Natural killer cell (primary cell): ENCODE measurements around the gene AKAP13. TPM values are rescaled to one million over a fixed set of nuclear protein-coding genes. Genes with fewer than 3 reads are reported as not detected.
"Not testable (repeated sequence)": the region's sequence is repeated elsewhere in the genome, so short reads cannot be mapped to it uniquely, and the experiment has no call there.

ENCODE experiments used
- ATAC-seq, 3 donors: fragments of 150-1000 bp in 2 of 3; fragments of 200-7000 bp in 1 of 3; cut with Tn5 transposase; 1 replicate in 1 of 3; 2 replicates in 2 of 3; pipeline ENCODE4 v1.10.0; 2021; ENCODE audit warnings: mild to moderate bottlenecking in 2 of 3, moderate library complexity in 2 of 3
- DNase-seq, 2 donors: peaks; one replicate each; pipeline versions ENCODE4 v3.0.0 to v3.0.0-alpha.2; 2013 to 2021; ENCODE audit warnings: mixed read lengths in 1 of 2
- H3K27ac ChIP-seq: one replicate; pipeline ENCODE4 v1.5.1; 2013; ENCODE audit warnings: mild to moderate bottlenecking, low read length
- H3K27me3 ChIP-seq: one replicate; pipeline ENCODE4 v1.6.1; 2013; ENCODE audit warnings: low read length; ENCODE audit not compliant: control insufficient read depth, insufficient read depth
- H3K36me3 ChIP-seq: one replicate; pipeline ENCODE4 v1.6.1; 2013; ENCODE audit warnings: low read length; ENCODE audit not compliant: control insufficient read depth, insufficient read depth
- H3K4me1 ChIP-seq: one replicate; pipeline ENCODE4 v1.6.1; 2013; ENCODE audit warnings: low read length; ENCODE audit not compliant: control insufficient read depth, insufficient read depth
- H3K4me3 ChIP-seq: one replicate; pipeline ENCODE4 v1.5.1; 2013; ENCODE audit warnings: low read length
- H3K9me3 ChIP-seq: one replicate; pipeline ENCODE4 v1.6.1; 2013; ENCODE audit warnings: low read length; ENCODE audit not compliant: control insufficient read depth, insufficient read depth
- H3K27ac Mint-ChIP-seq, 2 donors: one replicate each; pipeline ENCODE4 v1.8.0; 2022; ENCODE audit warnings: mild to moderate bottlenecking in 2 of 2, mixed read lengths in 2 of 2, moderate library complexity in 1 of 2
- H3K27me3 Mint-ChIP-seq, 2 donors: one replicate each; pipeline ENCODE4 v1.8.0; 2022; ENCODE audit warnings: low read depth in 2 of 2, mixed read lengths in 2 of 2
- H3K36me3 Mint-ChIP-seq: one replicate; pipeline ENCODE4 v1.8.0; 2022; ENCODE audit warnings: mixed read lengths
- H3K4me1 Mint-ChIP-seq, 2 donors: one replicate each; pipeline ENCODE4 v1.8.0; 2022; ENCODE audit warnings: mixed read lengths in 2 of 2
- H3K4me3 Mint-ChIP-seq: one replicate; pipeline ENCODE4 v1.8.0; 2022; ENCODE audit warnings: mild to moderate bottlenecking, moderate library complexity, mixed read lengths
- H3K9me3 Mint-ChIP-seq, 2 donors: one replicate each; pipeline ENCODE4 v1.8.0; 2022; ENCODE audit warnings: mixed read lengths in 2 of 2
- CTCF ChIP-seq: fragments of 200-600 bp; IDR thresholded peaks from one replicate; pipeline ENCODE4 v1.8.0; 2022; ENCODE audit warnings: antibody characterized with exemption
- WGBS: methylation state at CpG from one replicate; pipeline ENCODE4 v1.1.7; 2013; ENCODE audit warnings: missing lambda C conversion rate; ENCODE audit not compliant: insufficient coverage; 5-methylcytosine and 5-hydroxymethylcytosine counted together
- intact Hi-C: fragments of 100-400 bp; cut with micrococcal nuclease; formaldehyde crosslinking; loops from one replicate; pipeline ENCODE4 v1.14.2; 2022
- total RNA-seq, 4 donors: library from RNA; stranded (reverse); fragments of 120-200 nt in 1 of 4; gene quantifications; one replicate each; pipeline versions ENCODE4 v1.2.3 to v1.2.4, GENCODE V29; 2013 to 2022

Gene AKAP13
- total RNA-seq, 3 donors from 2014 or later (not counting 1 experiment from before 2014, with no cell fraction given) = 573 to 661 (median 647) TPM

- Histone ChIP-seq H3K9me3 (no peaks in the 10 kb centered on the region), H3K27ac (peak overlapping the region; percentile 23), H3K27me3 (no peaks in the 10 kb centered on the region), H3K4me3 (peak overlapping the region; percentile 47), H3K36me3 (no peaks in the 10 kb centered on the region), H3K4me1 (peaks cover 25% of the 10 kb centered on the region)
- no peak for DNase-seq
- Mint-ChIP-seq H3K4me3 (peak overlapping the region; percentile 87), H3K4me1 (peaks cover 25 to 30% of the 10 kb centered on the region in 2 donors), H3K27me3 (peaks cover 0 to 7% of the 10 kb centered on the region in 2 donors), H3K36me3 (no peaks in the 10 kb centered on the region), H3K9me3 (no peaks in the 10 kb centered on the region), H3K27ac (peak overlapping the region; percentile 72 to 88)
- ATAC-seq = no peak
- intact Hi-C loops = loop anchor here (2.0 to 10.0 kb wide), 2 partner anchors 61 to 815 kb away; partner anchors contain the start of gene PDE8A
- 63% methylated on average over 12 of the region's 15 CpGs for WGBS
- no peak for TF ChIP-seq CTCF
Observed at GRCh38 chr15:85795337-85796305, 415.2 kb downstream of the AKAP13 start.

GRCh38 chr15:85796371-85796770 lies 416.0 kb downstream of the AKAP13 start:
- not testable (repeated sequence) for H3K36me3 Mint-ChIP-seq, H3K27me3 ChIP-seq, H3K9me3 ChIP-seq, H3K9me3 Mint-ChIP-seq, H3K4me3 Mint-ChIP-seq, H3K27ac ChIP-seq, DNase-seq, H3K36me3 ChIP-seq, H3K27ac Mint-ChIP-seq, H3K4me3 ChIP-seq, ATAC-seq, H3K27me3 Mint-ChIP-seq
- intact Hi-C loops = loop anchor here (10.0 kb wide), 1 partner anchor 62 kb away; no protein-coding TSS in a partner anchor
- H3K4me1 ChIP-seq = peaks cover 25% of the 10 kb centered on the region
- WGBS = 94% methylated on average over 7 of the region's 7 CpGs
- peaks cover 25 to 30% of the 10 kb centered on the region in 2 donors for H3K4me1 Mint-ChIP-seq
